ENCODE results near the gene MEN1.

MEN1 gene

GRCh38 chr11:64802370-64803157 is 7.8 kb downstream of the MEN1 start (continued):
- no peak for TF ChIP-seq ZNF221 (tag by site-specific recombination; IDR thresholded peaks at IDR 0.05; ENCODE audit: borderline replicate concordance)
- 0 out of 2 replicates have a peak, but pooled peaks have one; percentile 20 for TF ChIP-seq SP3 (tag by site-specific recombination; IDR thresholded peaks at IDR 0.05)
- TF ChIP-seq ZNF10 (tag by site-specific recombination; IDR thresholded peaks at IDR 0.05): no peak
- 0 out of 2 replicates have a peak, but pooled peaks have one; percentile 27 for TF ChIP-seq HIC1 (tag by site-specific recombination; IDR thresholded peaks at IDR 0.05)
- TF ChIP-seq EGR2 (tag by site-specific recombination; IDR thresholded peaks at IDR 0.05; ENCODE audit: low read depth): no peak
- no peak for TF ChIP-seq ZBTB44 (tag by site-specific recombination; IDR thresholded peaks at IDR 0.05)
- TF ChIP-seq ZNF624 (tag by site-specific recombination; IDR thresholded peaks at IDR 0.05): no peak
- no peak for TF ChIP-seq GLIS2 (tag by site-specific recombination; IDR thresholded peaks at IDR 0.05)
- TF ChIP-seq AEBP2 (tag by site-specific recombination; IDR thresholded peaks at IDR 0.05; ENCODE audit: borderline replicate concordance): no peak
- TF ChIP-seq ZNF558 (tag by site-specific recombination; IDR thresholded peaks at IDR 0.05): no peak
- no peak for TF ChIP-seq KLF1 (tag by site-specific recombination; IDR thresholded peaks at IDR 0.05)
- TF ChIP-seq INSM2 (tag by site-specific recombination; IDR thresholded peaks at IDR 0.05): no peak
- TF ChIP-seq ZNF560 (tag by site-specific recombination; IDR thresholded peaks at IDR 0.05; ENCODE audit: borderline replicate concordance): no peak
- TF ChIP-seq REST (tag by site-specific recombination; IDR thresholded peaks at IDR 0.05): no peak
- no peak for TF ChIP-seq ZFHX2 (tag by site-specific recombination; conservative IDR thresholded peaks at IDR 0.05)
- no peak for TF ChIP-seq OSR2 (tag by site-specific recombination; IDR thresholded peaks at IDR 0.05)
- TF ChIP-seq ZNF623 (tag by site-specific recombination; IDR thresholded peaks at IDR 0.05): no peak
- TF ChIP-seq ZBTB26 (tag by site-specific recombination; optimal IDR thresholded peaks at IDR 0.05): peak; percentile 32
- TF ChIP-seq PRDM2 (tag by site-specific recombination; IDR thresholded peaks at IDR 0.05; ENCODE audit: borderline replicate concordance): no peak
- no peak for TF ChIP-seq ZNF600 (tag by site-specific recombination; IDR thresholded peaks at IDR 0.05)

Data from HEK293 (cell line).